Right lobe of liver (tissue), 6 donors: ENCODE measurements around the gene CAD. TPM values are rescaled to one million over a fixed set of nuclear protein-coding genes. Genes with fewer than 3 reads are reported as not detected.

ENCODE experiments used
- ATAC-seq, 4 donors: fragments of 200-7000 bp; cut with Tn5 transposase; one replicate each; pipeline ENCODE4 v1.9.1; 2020; ENCODE audit warnings: mild to moderate bottlenecking in 4 of 4, moderate library complexity in 4 of 4
- DNase-seq, 3 donors: peaks; one replicate each; pipeline ENCODE4 v3.0.0-alpha.2; 2020
- H3K27ac ChIP-seq, 3 donors: fragments of 200-600 bp; one replicate each; pipeline ENCODE4 v1.8.0; 2022
- H3K27me3 ChIP-seq, 2 donors: fragments of 200-600 bp; one replicate each; pipeline ENCODE4 v1.8.0; 2022
- H3K36me3 ChIP-seq, 4 donors: fragments of 200-600 bp; sonication (generic) in 1 of 4; one replicate each; pipeline versions ENCODE4 v1.5.1 to v1.8.0; 2017 to 2022; ENCODE audit warnings: control low read depth in 1 of 4
- H3K4me1 ChIP-seq, 4 donors: fragments of 200-600 bp; sonication (generic) in 1 of 4; one replicate each; pipeline versions ENCODE4 v1.5.1 to v1.8.0; 2017 to 2022; ENCODE audit warnings: control low read depth in 1 of 4
- H3K4me3 ChIP-seq, 3 donors: fragments of 200-600 bp; one replicate each; pipeline ENCODE4 v1.8.0; 2022
- H3K9me3 ChIP-seq, 4 donors: fragments of 200-600 bp; sonication (generic) in 1 of 4; one replicate each; pipeline versions ENCODE4 v1.5.1 to v1.8.0; 2017 to 2022; ENCODE audit warnings: control low read depth in 1 of 4
- CTCF ChIP-seq, 4 donors: fragments of 200-600 bp in 3 of 4; fragments of 450-650 bp in 1 of 4; IDR thresholded peaks; one replicate each; pipeline versions ENCODE4 v1.5.1 to v1.8.0; 2016 to 2022; ENCODE audit warnings: antibody characterized with exemption in 4 of 4, mild to moderate bottlenecking in 2 of 4
- POLR2A ChIP-seq: fragments of 450-650 bp; IDR thresholded peaks from one replicate; pipeline ENCODE4 v1.6.1; 2017; ENCODE audit warnings: antibody characterized with exemption, mild to moderate bottlenecking
- WGBS: methylation state at CpG from one replicate; pipeline ENCODE4 v1.1.6; 2018; ENCODE audit warnings: low coverage, low lambda C conversion rate; ENCODE audit not compliant: insufficient coverage; ENCODE audit errors: missing lambda C conversion rate; 5-methylcytosine and 5-hydroxymethylcytosine counted together
- intact Hi-C, 2 donors: fragments of 100-400 bp; cut with DNase I; formaldehyde crosslinking; loops; one replicate each; pipeline versions ENCODE4 v1.11.2 to v1.14.1; 2022
- total RNA-seq, 6 experiments: library from RNA; depleted of rRNA in 2 of 6; stranded (reverse); fragments of >200 nt in 2 of 6; fragmentation: NEBNext Ultra II Directional in 3 of 6; extraction: Animal tissue kit (Norgen Biotek cat#: 25700) in 3 of 6; gene quantifications; one replicate each; pipeline versions ENCODE4 v1.1.0 to v1.2.4, GENCODE V29; 2016 to 2023
- donor health status: DM: no; HTN: yes; CAD: no.
- donor health status: DM: no; HTN: no; CAD: no.
- donor health status: DM: no; HTN: no; CAD: no.
- donor health status: DM: no; HTN: yes; CAD: no.
- donor health status: DM: no; HTN: yes; CAD: no.

Gene CAD
- total RNA-seq, 6 experiments from 2014 or later, result 12.3 to 24.0 (median 16.3) TPM

- no peaks in the 10 kb centered on the region for H3K27me3 ChIP-seq
- H3K27ac ChIP-seq, result no peak overlapping the region
- TF ChIP-seq CTCF (IDR thresholded peaks at IDR 0.05) (no peak), POLR2A (no peak)
- H3K36me3 ChIP-seq, result peaks cover 0 to 33% (median 14%) of the 10 kb centered on the region in 4 donors
- H3K9me3 ChIP-seq, result no peaks in the 10 kb centered on the region
- 62% methylated on average over 2 of the region's 2 CpGs for WGBS
- H3K4me3 ChIP-seq, result no peak overlapping the region
- DNase-seq (peak in 1 of 3 donors; percentile 13), ATAC-seq (no peak)
- intact Hi-C loops, result no loop called here
- peaks cover 0 to 6% (median 0%) of the 10 kb centered on the region in 4 donors for H3K4me1 ChIP-seq
Measured at GRCh38 chr2:27219091-27219490, 1.9 kb downstream of the CAD start.

- peak in 1 of 3 donors; percentile 4 for DNase-seq
- WGBS, result 88% methylated on average over 7 of the region's 7 CpGs
- peaks cover 2 to 41% (median 22%) of the 10 kb centered on the region in 4 donors for H3K36me3 ChIP-seq
Measured at GRCh38 chr2:27220091-27220490, 2.9 kb downstream of the CAD start.

GRCh38 chr2:27221166-27221565, 4.0 kb downstream of the CAD start:
- intact Hi-C loops, result no loop called here
- no peak for TF ChIP-seq POLR2A
- Histone ChIP-seq H3K27me3 (no peaks in the 10 kb centered on the region), H3K4me1 (peaks cover 0 to 6% (median 0%) of the 10 kb centered on the region in 4 donors), H3K4me3 (no peak overlapping the region), H3K9me3 (no peaks in the 10 kb centered on the region), H3K36me3 (peaks cover 2 to 48% (median 25%) of the 10 kb centered on the region in 4 donors), H3K27ac (no peak overlapping the region)
- DNase-seq (peak in 1 of 3 donors; percentile 7), ATAC-seq (no peak)
- WGBS, result 86% methylated on average over 1 of the region's 3 CpGs

More at GRCh38 chr2:27220091-27220490, 2.9 kb downstream of the CAD start:
- intact Hi-C loops, result no loop called here
- no peak overlapping the region for H3K27ac ChIP-seq
- H3K27me3 ChIP-seq, result no peaks in the 10 kb centered on the region
- TF ChIP-seq POLR2A (no peak), CTCF (IDR thresholded peaks at IDR 0.05) (no peak)
- no peaks in the 10 kb centered on the region for H3K9me3 ChIP-seq
- peaks cover 0 to 6% (median 0%) of the 10 kb centered on the region in 4 donors for H3K4me1 ChIP-seq
- no peak overlapping the region for H3K4me3 ChIP-seq
- ATAC-seq, result no peak

GRCh38 chr2:27222407-27222806, 5.2 kb downstream of the CAD start:
- WGBS, result 100% methylated on average over 4 of the region's 5 CpGs
- intact Hi-C loops, result no loop called here
- no peak overlapping the region for H3K4me3 ChIP-seq
- peaks cover 2 to 58% (median 31%) of the 10 kb centered on the region in 4 donors for H3K36me3 ChIP-seq
- H3K27ac ChIP-seq, result no peak overlapping the region
- H3K9me3 ChIP-seq, result no peaks in the 10 kb centered on the region
- DNase-seq (peak in 1 of 3 donors; percentile 20), ATAC-seq (no peak)
- peaks cover 0 to 6% (median 0%) of the 10 kb centered on the region in 4 donors for H3K4me1 ChIP-seq
- TF ChIP-seq POLR2A, result no peak
- TF ChIP-seq CTCF (IDR thresholded peaks at IDR 0.05), result no peak
- no peaks in the 10 kb centered on the region for H3K27me3 ChIP-seq

- no peaks in the 10 kb centered on the region for H3K4me1 ChIP-seq
- WGBS, result 100% methylated on average over 4 of the region's 6 CpGs
- TF ChIP-seq POLR2A (no peak), CTCF (IDR thresholded peaks at IDR 0.05) (no peak)
- no peak for DNase-seq
- H3K36me3 ChIP-seq, result peaks cover 2 to 65% (median 34%) of the 10 kb centered on the region in 4 donors
- no peaks in the 10 kb centered on the region for H3K9me3 ChIP-seq
- no peak overlapping the region for H3K27ac ChIP-seq
- H3K27me3 ChIP-seq, result no peaks in the 10 kb centered on the region
- no peak overlapping the region for H3K4me3 ChIP-seq
- no peak for ATAC-seq
- intact Hi-C loops, result no loop called here
Measured at GRCh38 chr2:27223416-27223815, 6.2 kb downstream of the CAD start.
